Hematopoietic multipotent progenitor cell treated with erythropoietin and hydrocortisone succinate and interleukin-3 and kit ligand, for 4 days (in vitro differentiated cells): ENCODE results near the gene RANBP3.
"Not testable (repeated sequence)": the region's sequence is repeated elsewhere in the genome, so short reads cannot be mapped to it uniquely, and the experiment has no call there.

ENCODE experiments used
- DNase-seq: peaks from one replicate; pipeline ENCODE4 v3.0.0-alpha.2; 2015

RANBP3 gene

DNA sequence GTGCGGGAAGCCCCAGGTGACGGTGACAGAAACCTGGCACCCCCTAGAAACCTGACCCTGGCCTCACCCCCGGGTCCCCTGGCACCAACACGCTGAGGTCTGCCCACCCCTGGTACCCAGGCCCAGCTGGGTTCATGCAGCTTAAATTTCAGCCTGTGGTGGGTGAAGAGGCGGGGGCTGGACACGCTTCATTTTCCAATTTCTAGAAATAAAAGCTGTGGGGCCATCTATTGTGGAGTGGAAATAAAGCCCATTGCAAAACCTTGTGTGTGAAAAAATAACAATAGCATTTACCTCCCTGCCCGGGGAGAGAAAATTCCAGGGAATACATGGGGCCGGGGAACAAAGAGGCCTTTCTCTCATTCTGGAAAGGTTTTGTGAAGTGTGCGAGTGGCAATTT lies 100.1 kb downstream of the RANBP3 start:
- DNase-seq = no peak

GRCh38 chr19:5877427-5877826 lies 100.5 kb downstream of the RANBP3 start:
- DNase-seq = no peak

DNA sequence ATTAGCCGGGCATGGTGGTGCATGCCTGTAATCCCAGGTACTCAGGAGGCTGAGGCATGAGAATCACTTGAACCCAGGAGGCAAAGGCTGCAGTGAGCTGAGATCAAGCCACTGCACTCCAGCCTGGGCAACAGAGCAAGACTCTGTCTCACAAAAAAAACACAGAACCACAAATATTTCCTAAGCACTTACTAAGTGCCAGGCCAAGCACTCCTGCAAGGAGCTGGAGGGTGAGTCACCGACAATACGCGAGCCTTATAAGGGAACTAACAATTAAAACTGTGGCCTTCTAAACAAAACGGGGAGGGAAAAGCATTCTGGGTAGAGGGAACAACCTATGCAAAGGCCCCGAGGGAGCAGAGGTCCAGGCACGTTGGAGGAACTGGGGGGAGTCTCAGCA lies 103.4 kb downstream of the RANBP3 start:
- DNase-seq = not testable (repeated sequence)

GRCh38 chr19:5873617-5874199 lies 104.2 kb downstream of the RANBP3 start:
- no peak for DNase-seq

DNA sequence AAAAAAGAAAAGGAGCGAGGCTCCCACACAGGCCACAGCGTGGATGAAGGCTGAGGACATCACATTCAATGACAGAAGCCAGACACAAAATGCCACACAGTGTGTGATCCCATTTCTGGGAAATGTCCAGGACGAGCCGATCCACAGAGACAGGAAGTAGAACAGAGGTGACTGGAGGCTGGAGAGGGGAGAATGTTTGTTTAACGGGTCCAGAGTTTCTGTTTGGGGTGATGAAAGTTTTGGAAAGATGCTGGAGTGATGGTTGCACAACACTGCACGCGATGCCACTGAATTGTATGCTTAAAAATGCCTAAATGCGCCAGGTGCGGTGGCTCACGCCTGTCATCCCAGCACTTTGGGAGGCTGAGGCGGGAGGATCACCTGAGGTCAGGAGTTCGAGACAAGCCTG lies 107.0 kb downstream of the RANBP3 start:
- DNase-seq = no peak

- DNase-seq = no peak
Observed at GRCh38 chr19:5867201-5868136, 110.5 kb downstream of the RANBP3 start.
